ENCODE results near the gene ZNF682.

Gene ZNF682

DNA sequence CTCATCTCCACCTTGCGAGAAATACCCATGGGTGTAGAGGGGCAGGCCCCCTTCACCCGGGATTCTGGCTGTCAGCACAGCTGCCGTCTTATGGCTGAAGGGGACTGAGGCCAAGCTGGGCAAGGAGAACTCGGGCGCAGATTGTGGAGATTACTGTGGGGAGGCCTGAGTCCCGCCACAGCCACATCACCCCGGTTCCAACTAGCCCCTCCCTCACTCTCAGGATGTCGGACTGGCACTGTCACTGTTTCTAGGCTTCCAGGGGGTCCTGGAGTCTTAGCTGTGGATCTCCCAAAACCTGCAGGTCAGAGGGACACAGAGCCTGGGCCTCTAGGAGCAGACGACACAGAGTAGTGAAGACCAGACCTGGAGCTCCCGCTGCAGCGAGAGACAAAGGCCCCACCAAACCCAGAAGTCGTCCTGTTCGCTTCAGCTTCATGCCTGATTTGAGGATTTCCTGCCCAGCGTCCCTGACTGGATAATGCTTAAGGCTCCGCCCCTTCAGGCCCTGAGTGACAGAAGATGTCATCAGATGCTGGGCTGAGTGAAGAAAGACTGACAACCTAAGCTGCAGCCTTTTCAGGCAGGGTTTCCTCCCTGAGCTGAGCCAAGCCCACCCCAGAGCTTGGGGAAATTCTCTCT is 82.8 kb downstream of the ZNF682 start:
- H3K4me2 ChIP-seq, result no peak overlapping the region
- no peak overlapping the region for H3K27ac ChIP-seq
- H3K4me1 ChIP-seq, result peaks cover 0 to 6% (median 0%) of the 10 kb centered on the region in 10 experiments; a peak in 2 of 20 replicates
- H4K20me1 ChIP-seq, result no peaks in the 10 kb centered on the region
- peaks cover 0 to 13% (median 0%) of the 10 kb centered on the region in 11 experiments; a peak in 2 of 22 replicates for H3K9me3 ChIP-seq (replicated peaks in 1 of 11)
- H3K36me3 ChIP-seq, result no peaks in the 10 kb centered on the region
- H3K4me3 ChIP-seq, result no peak overlapping the region
- no peak for TF ChIP-seq Cebpa-rat (IDR thresholded peaks at IDR 0.05)
- H3K9ac ChIP-seq, result no peak overlapping the region
- no peaks in the 10 kb centered on the region for H3K27me3 ChIP-seq

DNA sequence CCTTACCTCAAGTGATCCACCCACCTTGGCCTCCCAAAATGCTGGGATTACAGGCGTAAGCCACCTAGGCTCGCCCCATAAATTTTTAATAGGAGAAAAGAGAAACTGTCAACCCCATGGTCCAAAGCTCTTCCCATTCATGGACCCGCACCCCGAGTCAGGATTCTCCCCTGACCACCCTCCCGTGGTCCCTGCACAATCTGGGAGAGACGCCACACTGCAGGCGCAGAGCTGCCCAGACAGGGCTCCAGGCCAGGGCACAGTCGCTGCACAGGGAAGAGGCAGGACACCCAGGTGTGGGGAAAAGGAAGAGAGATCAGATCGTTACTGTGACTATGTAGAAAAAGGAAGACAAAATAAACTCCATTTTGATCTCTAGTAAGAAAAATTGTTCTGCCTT is 84.1 kb downstream of the ZNF682 start:
- H3K27me3 ChIP-seq, result no peaks in the 10 kb centered on the region
- TF ChIP-seq Cebpa-rat (IDR thresholded peaks at IDR 0.05), result no peak

More for the DNA sequence above, 84.1 kb downstream of the ZNF682 start:
- H3K4me1 ChIP-seq, result peaks cover 0 to 6% (median 0%) of the 10 kb centered on the region in 10 experiments; a peak in 2 of 20 replicates
- H3K36me3 ChIP-seq, result no peaks in the 10 kb centered on the region
- peaks cover 6 to 24% (median 10%) of the 10 kb centered on the region in 11 experiments; a peak in 17 of 22 replicates for H3K9me3 ChIP-seq (replicated peaks in 1 of 11)
- H4K20me1 ChIP-seq, result no peaks in the 10 kb centered on the region
- H3K27ac ChIP-seq, result no peak overlapping the region
- H3K9ac ChIP-seq, result no peak overlapping the region
- H3K4me2 ChIP-seq, result no peak overlapping the region
- no peak overlapping the region for H3K4me3 ChIP-seq
